Measurements from ENCODE around the gene EPHB2.

EPHB2 gene

GRCh38 chr1:22722901-22723550, 12.4 kb downstream of the EPHB2 start:
- no peak for DNase-seq

GRCh38 chr1:22727873-22728272, 17.2 kb downstream of the EPHB2 start:
- DNase-seq = no peak

- DNase-seq = no peak
Measured at GRCh38 chr1:22728751-22729399, 18.2 kb downstream of the EPHB2 start.

DNA sequence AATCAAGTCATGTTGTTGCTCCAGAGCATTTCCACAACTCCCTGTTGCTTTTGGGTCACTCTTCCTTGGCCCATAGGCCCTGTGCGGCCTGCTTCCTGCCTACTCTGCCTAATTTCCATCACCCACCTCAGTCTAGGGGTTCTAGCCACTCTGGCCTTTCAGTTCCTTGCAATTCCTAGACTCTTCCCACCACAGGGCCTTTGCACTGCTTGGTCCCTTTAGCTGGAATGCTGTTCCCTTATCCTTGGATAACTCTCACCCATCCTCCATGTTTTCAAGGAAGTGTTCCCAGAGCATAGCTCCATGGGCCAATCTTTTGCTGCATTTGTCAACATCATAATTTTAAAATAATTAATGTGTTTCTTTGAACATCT, 18.7 kb downstream of the EPHB2 start:
- no peak for DNase-seq

DNA sequence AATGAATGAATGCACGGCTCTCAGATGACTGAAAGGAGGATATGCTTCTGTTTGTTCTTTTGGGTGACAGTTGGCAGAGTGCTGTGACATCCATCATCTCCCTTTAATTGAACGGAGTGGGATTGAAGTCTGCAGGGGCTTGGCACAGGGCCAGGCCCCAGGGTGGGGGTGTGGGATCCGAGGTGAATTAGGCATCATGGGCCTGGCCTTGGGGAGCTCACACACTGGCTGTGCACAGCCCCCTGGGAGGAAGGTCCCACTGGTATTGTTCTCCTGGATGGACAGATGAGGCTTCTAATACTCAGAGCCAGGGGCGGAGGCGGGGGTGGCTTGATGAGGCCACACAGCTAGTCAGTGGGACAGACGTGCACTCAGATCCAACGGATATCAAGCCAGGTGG, 19.3 kb downstream of the EPHB2 start:
- no peak for DNase-seq

GRCh38 chr1:22731924-22732720, 21.5 kb downstream of the EPHB2 start:
- no peak for DNase-seq

GRCh38 chr1:22733643-22734042, 23.0 kb downstream of the EPHB2 start:
- no peak for DNase-seq

DNA sequence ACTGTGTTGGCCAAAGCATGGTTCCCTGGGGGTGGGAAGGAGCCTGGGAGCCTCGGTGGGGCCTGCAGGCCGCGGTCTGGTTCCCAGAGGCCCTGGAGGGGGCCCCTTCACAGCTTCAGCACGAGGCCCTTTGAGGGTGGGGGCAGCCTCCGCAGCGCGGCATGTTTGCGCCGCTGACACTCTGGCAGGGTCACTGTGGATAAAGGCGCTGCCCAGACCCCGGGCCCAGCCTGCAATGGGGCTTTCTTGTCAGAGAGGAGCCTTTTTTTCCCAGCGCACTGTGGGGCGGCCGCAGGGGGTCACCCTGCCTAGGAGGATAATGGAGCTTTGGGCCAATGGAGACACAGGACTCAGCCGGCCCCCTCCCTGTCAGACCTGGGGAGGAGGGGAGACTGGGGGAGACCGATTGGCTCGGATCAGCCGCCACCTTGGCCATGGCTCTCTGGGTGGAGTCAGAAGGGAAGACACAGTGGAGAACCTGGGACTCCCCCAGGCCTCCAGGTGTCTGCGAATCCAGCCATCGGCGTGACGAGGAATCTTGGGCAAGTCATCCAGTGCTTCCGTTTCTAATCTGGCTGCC, 26.0 kb downstream of the EPHB2 start:
- DNase-seq = no peak

DNA sequence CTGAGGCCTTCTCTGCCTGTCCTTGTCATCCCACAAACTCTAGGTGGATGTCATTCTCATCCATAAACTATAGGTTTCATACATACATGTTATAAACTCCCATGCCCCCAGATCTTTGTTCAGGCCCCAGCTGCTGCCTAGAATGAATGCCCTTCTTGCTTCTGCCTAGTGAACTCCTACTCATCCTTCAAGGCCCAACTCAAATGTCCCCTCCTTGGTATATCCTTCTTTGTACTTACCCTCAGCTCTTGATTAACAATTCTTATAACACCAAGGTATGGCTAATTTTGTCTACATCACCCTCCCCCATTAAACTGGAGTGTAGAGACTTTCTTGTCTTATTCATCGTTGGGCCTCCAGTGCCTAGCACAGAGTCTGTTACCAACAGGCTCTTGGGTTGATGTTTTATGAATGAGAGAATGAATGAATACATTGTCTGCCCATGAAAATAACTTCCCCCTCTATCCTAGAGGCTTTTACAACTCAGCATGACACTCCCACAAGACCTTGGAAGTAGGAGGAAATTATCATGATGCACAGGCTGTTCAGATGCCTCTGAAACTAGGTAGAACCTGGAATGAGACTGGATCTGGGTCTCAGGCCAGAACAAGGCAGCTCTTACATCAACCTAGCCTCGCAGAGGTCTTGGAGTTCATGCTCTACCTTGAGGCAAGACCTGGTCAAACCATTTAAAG, 26.9 kb downstream of the EPHB2 start:
- no peak for DNase-seq

DNA sequence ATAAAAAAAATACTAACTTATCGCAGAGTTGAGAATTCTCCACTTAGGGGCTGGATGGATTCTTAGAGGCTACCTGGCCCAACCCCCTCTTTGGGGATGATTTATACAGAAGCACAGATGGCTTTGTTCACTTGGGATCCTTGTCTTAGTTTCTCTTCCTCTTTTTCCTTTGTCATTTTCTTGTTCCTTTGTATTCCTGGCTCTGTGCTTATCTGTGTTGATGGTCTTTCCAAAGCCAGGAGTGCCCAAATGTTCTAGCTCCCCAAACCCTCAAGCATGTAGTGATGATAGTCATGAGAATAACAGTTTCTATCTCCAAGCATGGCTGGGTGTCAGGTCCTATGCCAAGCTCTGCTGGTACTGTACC, 27.4 kb downstream of the EPHB2 start:
- no peak for DNase-seq

- no peak for DNase-seq
Measured at GRCh38 chr1:22738522-22738921, 27.9 kb downstream of the EPHB2 start.

DNA sequence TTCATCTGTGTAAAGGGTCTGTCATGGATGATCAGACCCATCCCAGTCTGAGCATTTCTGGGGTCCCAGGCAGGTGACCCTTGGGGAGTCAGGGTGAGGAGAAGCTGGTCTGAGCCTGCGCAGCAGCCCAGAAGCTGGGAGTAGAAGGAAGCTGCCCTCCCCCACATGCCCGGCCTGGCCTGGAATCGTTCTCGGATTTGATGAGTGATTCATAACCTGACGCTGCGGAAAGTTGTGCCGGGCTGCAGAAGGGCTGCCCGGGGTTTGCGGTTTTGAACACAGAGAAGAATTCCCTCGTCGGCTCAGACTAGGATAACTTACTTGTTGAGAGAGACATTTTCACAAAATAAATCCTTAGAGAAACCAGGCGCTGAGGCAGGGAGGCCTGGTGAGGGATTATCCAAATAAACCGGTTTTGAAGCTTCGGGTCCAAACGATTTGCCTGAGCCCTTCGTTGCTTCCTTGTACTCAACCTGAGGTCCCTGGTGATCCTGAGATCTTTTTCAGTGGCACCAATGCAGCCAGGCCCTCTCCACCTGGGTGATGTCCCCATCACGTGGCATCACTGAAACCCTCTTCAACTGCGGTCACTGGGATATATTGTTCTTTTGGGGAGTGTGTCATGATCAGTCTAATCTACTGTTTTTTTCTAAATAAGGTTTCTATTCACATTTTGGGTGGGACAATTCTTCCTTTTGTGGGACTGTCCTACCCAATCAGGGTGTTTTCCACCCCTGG, 29.2 kb downstream of the EPHB2 start:
- DNase-seq = no peak

DNA sequence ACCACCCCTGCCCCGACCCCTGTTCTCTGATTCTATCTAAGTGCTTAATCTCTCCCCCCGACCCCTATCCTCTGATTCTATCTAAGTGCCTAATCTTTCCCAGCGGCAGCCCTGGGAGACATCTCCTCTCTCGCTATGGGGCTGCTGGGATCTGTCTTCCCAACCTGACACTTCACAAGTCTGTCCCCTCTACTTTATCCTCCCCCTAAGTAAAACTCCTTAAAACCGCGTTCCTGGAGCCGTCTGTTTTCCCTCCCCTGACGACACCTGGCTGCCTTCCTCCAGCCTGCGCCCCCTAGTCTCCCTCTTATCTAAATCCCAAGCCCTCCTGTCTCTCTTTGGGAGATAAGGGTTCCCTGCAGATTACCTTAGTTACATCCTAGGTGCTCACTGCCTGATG, 30.5 kb downstream of the EPHB2 start:
- no peak for DNase-seq

- DNase-seq = peak; percentile 67
Measured at GRCh38 chr1:22745669-22746585, 35.3 kb downstream of the EPHB2 start.

DNA sequence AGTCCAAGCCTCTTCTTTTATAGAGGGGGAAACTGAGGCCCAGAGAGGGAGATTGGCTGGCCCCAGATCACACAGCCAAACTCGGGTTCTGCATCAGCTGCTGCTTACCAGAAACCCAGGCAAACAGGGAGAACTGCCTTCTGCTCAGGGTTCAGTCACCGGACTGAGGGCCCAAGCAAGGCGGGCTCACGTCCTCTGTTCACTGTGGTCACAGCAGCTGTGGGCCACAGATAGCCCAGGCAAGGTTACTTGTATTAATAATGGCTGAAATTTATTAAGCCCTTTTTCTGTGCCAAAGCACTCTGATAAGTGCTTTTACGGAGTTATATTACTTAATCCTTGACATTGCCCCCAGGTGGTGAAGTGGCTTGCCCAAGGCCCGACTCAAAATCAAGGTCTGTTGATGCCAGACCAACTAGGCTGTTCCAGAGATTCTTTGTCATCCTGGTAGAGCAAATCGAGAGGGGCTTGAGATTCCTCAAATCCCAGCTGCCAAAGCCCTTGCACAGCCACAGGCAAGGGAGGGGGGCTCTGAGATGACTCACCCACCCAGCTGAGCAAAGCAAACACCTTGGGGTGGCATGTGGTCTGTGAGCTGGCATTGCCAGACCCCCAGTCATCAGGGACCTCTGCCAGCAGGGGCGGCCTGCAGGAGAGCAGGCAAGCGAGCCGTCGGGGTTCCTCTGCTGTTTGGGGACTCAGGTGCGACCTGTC, 36.5 kb downstream of the EPHB2 start:
- peak; percentile 76 for DNase-seq

- no peak for DNase-seq
Measured at GRCh38 chr1:22747735-22748073, 37.1 kb downstream of the EPHB2 start.

- DNase-seq = no peak
Measured at GRCh38 chr1:22749503-22749902, 38.9 kb downstream of the EPHB2 start.

GRCh38 chr1:22749919-22750684, 39.5 kb downstream of the EPHB2 start:
- peak; percentile 82 for DNase-seq

DNA sequence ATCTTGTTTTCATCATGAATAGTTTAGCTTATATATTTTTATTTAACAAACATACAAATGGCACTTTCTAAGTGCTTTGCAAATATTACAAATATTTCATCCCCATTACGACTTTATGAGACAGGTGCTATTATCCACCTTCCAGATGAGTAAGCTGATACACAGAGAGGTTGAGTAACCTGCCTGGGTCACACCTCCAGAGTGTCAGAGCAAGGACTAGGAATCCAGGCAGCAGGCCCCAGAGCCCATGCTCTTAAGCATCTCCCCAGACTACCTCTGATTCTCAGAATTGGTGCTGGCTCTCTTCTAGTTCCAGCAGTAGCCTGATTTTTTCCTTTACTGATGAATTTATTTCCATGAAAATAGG, 40.0 kb downstream of the EPHB2 start:
- DNase-seq = no peak

DNA sequence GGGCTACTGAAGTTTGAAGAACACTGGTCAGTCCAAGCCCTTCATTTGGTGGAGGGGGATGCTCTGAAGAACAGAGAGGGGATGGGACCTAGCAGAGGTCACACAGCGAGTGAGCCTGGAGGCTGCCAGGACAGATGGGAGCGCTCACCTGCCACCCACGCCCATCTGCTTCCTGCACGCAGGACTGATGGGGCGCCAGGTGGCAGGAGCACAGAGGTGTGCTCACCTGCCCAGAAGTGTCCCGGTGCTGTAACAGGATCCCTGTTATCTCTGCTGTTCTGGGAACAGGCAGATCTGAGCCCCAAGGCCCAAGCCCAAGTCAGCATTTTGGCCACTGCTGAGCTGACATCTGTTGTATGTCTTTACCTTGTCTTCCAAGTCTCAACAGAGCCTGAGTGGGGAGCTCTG, 40.5 kb downstream of the EPHB2 start:
- DNase-seq = no peak
